HG02852 (cell line): ENCODE data around the gene C11orf16.
"Not testable (repeated sequence)": the region's sequence is repeated elsewhere in the genome, so short reads cannot be mapped to it uniquely, and the experiment has no call there.

Experiments used
- ATAC-seq: cut with Tn5 transposase; IDR thresholded peaks from one replicate; pipeline ENCODE4 v1.9.1; 2021; ENCODE audit warnings: mild to moderate bottlenecking, moderate library complexity; ENCODE audit not compliant: unreplicated experiment

The C11orf16 gene

GRCh38 chr11:8937159-8937558 lies 4.4 kb upstream of the C11orf16 start:
- ATAC-seq, result no peak

DNA sequence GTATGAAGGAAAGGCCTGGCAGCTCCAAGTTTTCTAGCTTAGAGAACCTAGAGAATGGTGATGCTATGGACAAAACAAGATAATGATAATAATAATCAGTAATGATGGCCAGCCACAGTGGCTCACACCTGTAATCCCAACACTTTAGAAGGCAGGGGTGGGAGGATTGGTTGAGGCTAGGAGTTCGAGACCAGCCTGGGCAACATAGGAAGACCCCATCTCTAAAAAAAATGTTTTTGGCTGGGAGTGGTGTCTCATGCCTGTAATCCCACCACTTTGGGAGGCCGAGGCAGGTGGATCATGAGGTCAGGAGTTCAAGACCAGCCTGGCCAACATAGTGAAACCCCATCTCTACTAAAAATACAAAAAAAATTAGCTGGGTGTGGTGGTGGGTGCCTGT lies 3.0 kb upstream of the C11orf16 start:
- not testable (repeated sequence) for ATAC-seq

DNA sequence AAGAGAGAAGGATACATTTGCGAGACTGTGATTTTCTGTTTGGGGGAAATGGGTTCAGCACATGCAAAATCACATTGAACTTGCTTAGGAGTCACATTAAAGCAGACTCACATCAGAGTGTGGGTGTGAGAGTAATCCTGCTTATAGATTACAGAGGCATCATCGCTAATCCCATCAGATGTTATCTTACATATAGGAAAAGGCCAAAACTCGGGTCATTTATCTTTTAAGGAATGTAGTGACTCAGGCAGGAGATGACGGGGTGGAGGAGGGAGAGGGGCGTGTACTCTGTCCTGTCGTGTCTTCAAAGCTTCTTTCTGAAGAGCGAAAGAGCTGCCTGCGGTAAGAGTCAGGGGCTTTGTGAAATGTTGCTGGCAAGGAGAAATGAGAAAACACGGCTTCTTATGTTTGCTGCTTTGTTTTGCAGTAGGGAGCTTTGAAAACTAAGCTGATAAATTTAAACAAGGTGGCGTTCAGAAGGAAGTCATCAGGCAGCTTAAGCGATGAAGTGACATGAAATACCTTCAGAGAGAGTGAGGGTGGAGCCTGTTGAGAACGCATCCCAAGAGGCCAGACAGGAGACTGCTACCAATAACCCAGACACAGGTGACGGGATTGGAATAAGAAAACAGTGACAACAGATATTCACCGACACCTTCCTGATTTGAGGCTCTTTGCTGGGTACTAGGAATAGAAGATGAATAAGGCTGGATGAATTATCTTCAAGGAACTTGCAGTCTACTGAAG lies 2.2 kb upstream of the C11orf16 start:
- ATAC-seq, result no peak

GRCh38 chr11:8933931-8934330 lies 1.2 kb upstream of the C11orf16 start:
- ATAC-seq, result no peak

- ATAC-seq, result no peak
Observed at GRCh38 chr11:8930456-8931175, 2.1 kb downstream of the C11orf16 start.

- ATAC-seq, result no peak
Observed at GRCh38 chr11:8928981-8929615, 3.6 kb downstream of the C11orf16 start.

GRCh38 chr11:8928205-8928604 lies 4.5 kb downstream of the C11orf16 start:
- ATAC-seq, result no peak

DNA sequence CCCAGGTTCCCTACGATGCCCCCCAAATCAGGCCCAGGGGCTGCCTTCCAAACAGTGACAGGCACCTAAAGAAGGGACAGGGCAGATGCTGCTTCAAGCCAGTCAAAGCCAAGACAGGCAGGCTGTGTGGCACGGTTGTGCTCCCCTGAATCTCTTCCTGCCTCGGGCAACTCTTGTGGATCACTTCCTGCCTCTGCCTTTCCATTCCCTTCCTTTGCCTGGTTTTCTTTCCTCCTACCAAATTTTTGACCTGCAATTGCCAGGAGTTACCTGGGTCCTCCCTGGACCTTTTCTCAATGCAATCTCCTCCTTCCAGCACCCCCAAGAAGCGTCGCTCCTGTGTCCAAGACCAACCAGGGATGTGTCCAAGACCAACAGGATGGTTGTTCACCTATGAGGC lies 5.5 kb downstream of the C11orf16 start:
- no peak for ATAC-seq

- no peak for ATAC-seq
Observed at GRCh38 chr11:8926236-8926635, 6.5 kb downstream of the C11orf16 start.

GRCh38 chr11:8925711-8926110 lies 7.0 kb downstream of the C11orf16 start:
- no peak for ATAC-seq

GRCh38 chr11:8922691-8923090 lies 10.1 kb downstream of the C11orf16 start:
- no peak for ATAC-seq

- no peak for ATAC-seq
Observed at GRCh38 chr11:8917157-8917825, 15.5 kb downstream of the C11orf16 start.

DNA sequence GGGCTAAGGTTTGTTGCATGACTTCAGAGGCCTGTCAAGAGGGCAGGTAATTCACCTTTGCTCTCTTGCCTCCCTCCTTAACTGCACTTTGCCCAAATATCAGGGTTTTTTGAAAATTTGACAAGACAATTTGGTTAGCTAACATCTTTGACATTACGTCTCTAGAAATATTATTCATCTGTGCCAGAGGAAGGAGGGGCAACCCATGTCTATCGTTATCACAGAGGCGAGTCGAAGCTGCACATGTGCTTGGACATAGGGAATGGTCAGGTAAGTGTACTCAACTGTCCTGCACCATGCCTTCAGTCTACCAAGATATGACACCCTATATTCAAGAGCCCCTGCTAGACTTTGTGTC lies 18.1 kb downstream of the C11orf16 start:
- ATAC-seq, result no peak

DNA sequence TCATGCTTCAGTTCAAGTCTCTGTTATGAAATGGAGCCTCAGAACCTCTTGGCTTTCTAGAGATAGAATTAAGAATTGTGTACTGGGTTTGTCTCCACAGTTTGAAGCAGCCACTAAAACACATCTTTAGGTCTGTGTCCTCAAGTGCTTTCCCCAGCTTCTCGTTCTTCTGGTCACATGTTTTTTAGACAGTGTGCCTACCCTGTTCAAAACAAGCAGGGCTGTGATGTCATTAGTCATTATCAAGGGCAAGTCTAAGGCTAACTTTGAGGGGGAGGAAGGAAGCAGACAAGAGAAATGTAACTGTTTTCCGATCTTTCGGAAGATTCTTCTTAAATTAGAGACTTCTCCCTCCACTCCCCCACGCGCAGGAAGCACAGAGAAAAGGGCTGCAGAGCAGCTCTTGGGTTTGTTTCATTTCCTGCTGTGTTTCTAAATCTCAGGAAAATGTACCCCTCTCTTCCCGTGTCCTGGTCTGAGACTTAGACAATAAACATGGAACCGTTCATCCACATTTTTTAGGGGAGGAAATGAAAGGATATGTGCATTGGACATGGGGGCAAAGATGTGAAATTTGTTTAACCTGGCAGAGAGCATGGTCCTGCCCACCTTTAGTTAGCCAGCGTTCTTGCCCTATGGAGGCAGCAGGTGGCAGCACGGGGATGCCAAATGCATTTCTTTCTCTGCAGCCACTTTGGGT lies 18.6 kb downstream of the C11orf16 start:
- no peak for ATAC-seq

DNA sequence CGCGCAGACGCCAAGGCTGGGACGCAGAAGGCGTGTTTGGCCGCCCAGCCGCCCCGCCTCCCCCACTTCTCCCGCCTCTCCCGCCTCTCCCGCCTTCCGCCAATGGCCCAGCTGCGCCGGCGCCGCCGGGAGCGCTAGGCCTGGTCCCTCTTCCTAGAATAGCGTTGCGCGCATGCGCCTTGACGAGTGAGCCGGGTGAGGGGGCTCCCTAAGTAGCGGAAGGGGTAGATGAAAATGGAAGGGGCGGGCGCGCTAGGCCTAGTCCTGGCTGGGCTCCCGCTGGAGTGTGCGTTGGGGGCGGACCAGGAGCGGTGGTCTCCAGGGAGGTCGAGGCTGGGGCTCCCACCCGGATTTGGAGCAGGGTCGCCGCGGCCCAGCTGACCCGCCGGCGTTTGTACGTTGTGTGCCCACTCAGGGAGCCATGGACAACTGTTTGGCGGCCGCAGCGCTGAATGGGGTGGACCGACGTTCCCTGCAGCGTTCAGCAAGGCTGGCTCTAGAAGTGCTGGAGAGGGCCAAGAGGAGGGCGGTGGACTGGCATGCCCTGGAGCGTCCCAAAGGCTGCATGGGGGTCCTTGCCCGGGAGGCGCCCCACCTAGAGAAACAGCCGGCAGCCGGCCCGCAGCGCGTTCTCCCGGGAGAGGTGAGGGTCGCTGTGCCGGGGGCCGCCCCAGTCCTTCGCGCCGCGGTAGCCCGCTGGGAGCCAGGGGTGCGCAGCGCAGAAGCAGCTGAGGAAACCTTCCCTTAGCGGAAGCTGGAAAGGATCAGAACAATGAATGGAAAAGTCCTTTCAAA lies 21.5 kb downstream of the C11orf16 start, which contains the start of gene AKIP1:
AKIP1 (plus strand) TSS at position 161 of the 795 bp plus-strand sequence; CDS start at position 422, 261 bp downstream.
- ATAC-seq, result peak; percentile 77

- ATAC-seq, result peak; percentile 9
Observed at GRCh38 chr11:8910649-8911026, 22.1 kb downstream of the C11orf16 start.

DNA sequence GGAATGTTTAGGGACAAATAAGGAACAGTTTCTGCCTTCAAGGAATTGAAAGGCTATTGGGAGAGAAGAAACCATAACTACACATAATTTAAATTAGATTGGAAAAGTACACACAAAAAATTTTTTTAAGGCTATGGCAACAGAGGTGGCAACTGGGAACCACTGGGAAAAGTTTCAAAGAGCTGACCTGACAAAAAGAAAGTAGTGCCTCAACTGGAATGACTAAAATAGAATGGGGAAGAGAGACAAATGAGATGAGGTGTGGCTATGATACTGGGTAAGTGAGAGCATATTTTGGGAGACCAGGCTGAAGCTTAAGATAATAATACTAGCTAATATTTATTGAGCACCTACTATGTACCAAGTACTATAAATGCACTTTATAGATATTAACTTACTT lies 24.6 kb downstream of the C11orf16 start:
- ATAC-seq, result no peak

DNA sequence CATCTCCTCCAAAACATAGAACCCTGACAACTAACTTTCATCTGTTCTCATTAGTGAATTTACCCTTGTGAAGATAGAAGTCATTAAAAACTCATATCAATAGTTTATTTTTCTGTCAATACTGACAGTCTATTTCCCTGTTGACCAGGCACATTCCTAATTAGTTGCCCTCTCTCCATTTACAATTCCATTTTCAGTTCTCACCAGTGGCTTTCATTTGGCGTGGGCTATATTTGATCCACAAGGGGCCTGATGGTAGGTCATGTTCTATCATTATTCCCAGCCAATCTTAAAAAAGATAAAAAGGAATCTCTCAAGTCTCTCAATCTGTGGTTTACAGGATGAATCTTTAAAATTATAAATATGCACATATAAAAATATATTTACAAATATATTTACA lies 25.6 kb downstream of the C11orf16 start:
- ATAC-seq, result no peak

GRCh38 chr11:8905528-8906165 lies 27.1 kb downstream of the C11orf16 start:
- ATAC-seq, result no peak
